Measurements from ENCODE around the gene PLCB2.
A peak's percentile ranks its signal among the peaks of the same experiment; 100 is the strongest.

Gene PLCB2

DNA sequence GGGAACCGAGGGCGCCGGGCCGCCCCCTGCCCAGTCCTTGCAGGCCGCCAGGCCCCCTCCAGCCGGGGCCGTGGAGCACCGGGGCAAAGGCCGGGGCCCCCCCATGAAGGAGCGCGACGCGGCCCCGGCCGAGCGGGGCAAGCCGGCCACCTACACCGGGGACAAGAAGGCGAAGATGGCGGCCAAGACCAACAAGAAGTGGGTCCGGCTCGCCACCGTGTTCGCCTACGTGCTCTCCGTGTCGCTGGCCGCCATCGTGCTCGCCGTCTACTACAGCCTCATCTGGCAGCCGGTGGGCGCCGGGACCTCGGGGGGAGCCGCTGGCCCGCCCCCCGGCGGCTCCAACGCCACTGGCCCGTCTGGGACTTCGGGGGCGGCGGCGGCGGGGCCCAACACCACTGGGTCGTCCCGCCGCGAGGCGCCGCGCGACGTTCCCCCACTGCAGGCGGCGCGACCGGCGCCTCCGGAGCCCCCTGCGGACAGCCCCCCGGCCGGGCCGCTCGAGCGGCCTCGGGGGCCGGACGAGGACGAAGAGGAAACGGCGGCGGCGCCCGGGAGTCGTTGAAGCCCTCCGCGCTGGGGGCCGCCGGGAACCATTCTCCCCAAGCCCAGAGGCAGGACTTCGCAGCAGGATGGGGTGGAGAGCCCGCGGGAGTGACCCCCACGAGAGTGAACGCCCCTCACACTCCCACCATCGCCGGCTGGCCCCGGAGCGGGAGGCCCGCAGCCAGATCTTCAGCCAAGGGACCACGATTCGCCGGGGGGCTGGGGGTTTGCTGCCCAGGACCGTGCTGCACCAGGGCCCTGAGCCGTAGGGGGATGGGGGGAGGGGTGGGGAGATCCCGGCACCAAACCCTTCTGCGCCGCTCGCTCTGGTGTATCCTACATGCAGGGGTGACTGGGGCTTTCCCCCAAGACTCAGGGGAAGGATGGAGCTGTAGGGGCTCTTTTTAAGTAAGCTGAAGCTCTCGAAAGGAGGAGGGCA is 16.5 kb upstream of the PLCB2 start:
- peak overlapping the region; percentile 63 for H3K4me3 ChIP-seq (ENCODE audit: extremely low read depth, insufficient read depth, low read length, poor library complexity, severe bottlenecking)
- H3K9me3 ChIP-seq (ENCODE audit: control insufficient read depth, low read length) = no peaks in the 10 kb centered on the region
- no peaks in the 10 kb centered on the region for H3K36me3 ChIP-seq (ENCODE audit: control insufficient read depth, insufficient read depth, low read length)
- WGBS, 2 experiments (ENCODE audit: insufficient coverage in 2 of 2) = 0% methylated on average over 68 to 87 of the region's 101 CpGs
- peaks cover 55% of the 10 kb centered on the region for H3K4me1 ChIP-seq (ENCODE audit: control insufficient read depth, insufficient read depth, low read length, poor library complexity, severe bottlenecking)
- H3K27ac ChIP-seq (ENCODE audit: low read depth, low read length, severe bottlenecking) = no peak overlapping the region

DNA sequence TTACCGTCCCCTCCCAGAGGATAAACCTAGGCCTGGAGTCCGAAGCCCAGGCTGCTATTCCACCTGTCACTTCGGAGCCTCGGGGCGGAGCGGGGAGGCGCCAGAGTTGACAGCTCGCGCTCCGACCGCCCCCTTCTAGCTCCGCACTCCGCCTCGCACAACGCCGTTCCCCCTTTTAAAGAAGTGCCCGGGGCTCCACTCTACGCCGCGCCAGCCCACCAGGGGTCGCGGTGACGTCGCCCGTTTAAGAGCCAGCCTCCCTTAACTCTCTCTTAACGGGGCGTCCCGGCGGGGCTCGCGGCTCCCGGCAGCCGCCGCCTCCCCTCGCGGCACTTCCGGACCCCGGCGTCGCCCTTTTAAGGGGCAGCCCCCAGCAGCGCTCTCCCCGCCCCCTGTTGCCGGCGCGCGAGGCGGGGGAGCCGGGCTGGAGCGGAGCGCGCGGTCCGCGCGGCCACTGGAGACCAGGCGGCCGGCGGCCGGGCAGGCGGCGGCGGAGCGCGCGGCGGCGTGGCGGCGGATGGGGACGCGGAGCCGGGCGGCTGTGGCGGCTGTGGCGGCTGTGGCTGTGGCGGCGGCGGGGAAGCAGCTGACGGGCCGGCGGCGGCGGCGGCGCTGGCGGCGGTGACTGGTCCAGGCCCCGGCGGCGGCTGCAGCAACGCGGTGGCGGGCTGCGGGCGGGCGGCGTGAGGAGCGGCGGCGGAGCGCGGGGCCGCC is 15.7 kb upstream of the PLCB2 start, which contains the start of gene INAFM2:
INAFM2 (plus strand) TSS at position 454 of the 714 bp plus-strand sequence. CDS start 364 bp downstream, outside the sequence.
- no peaks in the 10 kb centered on the region for H3K9me3 ChIP-seq (ENCODE audit: control insufficient read depth, low read length)
- WGBS, 2 experiments (ENCODE audit: insufficient coverage in 2 of 2) = 0 to 1% methylated on average over 61 to 73 of the region's 103 CpGs
- peaks cover 47% of the 10 kb centered on the region for H3K4me1 ChIP-seq (ENCODE audit: control insufficient read depth, insufficient read depth, low read length, poor library complexity, severe bottlenecking)
- no peaks in the 10 kb centered on the region for H3K36me3 ChIP-seq (ENCODE audit: control insufficient read depth, insufficient read depth, low read length)
- H3K4me3 ChIP-seq (ENCODE audit: extremely low read depth, insufficient read depth, low read length, poor library complexity, severe bottlenecking) = peak within 1 kb of the TSS; percentile 63
- H3K27ac ChIP-seq (ENCODE audit: low read depth, low read length, severe bottlenecking) = peak within 1 kb of the TSS; percentile 10

DNA sequence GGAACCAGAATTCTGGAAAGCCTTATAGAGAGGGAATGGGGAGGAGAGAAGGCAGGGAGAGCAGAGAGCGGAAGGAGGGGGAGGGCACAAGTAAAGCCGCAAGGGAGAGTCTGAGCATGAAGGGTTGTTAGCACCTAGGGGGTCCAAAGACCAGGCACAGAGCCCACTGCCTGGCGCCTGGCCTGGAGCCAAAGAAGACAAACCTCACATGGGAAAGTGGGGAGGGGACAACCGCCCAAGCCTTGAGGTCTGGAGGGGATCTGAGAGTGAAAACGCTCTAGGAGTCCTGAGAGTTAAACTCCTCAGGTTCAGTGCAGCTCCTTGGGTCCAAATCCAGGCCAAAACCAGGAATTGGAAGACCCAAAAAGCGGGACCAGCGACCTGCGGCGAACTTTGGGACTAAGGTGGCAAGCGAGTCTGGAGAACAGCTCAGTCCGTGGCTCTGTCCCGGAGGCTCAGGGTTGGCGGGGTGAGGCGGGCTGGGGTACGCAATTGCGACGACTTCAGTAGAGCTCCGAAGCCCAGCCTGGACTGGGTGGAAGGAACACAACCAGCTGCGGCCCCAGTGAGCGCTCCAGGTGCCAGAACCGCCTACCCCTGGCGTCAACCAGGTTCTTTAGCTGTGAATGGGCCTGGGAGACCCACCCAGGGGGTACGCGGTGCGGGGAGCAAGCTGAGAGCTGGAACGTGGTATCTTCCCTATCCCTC is 14.9 kb upstream of the PLCB2 start:
- whole genome bisulfite sequencing, 2 experiments (ENCODE audit: insufficient coverage in 2 of 2) = 9% methylated on average over 25 to 26 of the region's 26 CpGs
- Histone ChIP-seq H3K27ac (ENCODE audit: low read depth, low read length, severe bottlenecking) (peak overlapping the region; percentile 10), H3K36me3 (ENCODE audit: control insufficient read depth, insufficient read depth, low read length) (no peaks in the 10 kb centered on the region), H3K9me3 (ENCODE audit: control insufficient read depth, low read length) (no peaks in the 10 kb centered on the region), H3K4me3 (ENCODE audit: extremely low read depth, insufficient read depth, low read length, poor library complexity, severe bottlenecking) (peak overlapping the region; percentile 27), H3K4me1 (ENCODE audit: control insufficient read depth, insufficient read depth, low read length, poor library complexity, severe bottlenecking) (peaks cover 41% of the 10 kb centered on the region)

DNA sequence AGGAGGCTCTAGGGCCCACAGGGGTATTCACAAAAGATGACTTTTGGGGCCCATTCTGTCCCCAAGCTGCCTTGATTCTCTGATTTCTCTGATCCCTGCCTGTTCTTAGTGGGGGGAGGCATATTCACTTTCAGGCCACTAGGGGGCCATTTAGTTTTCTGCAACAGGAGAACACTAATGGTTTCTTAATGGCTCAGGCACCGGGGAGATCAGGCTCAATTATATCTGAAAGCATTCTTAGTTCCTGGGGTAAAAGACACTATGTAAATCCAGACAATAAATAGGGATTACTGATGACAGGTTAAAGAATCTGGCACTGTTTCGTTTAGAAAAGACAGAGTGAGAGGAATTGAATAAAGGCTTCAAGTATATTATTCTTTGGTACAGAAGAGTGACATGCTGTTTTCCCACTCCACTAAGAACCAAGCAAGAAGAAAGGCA is 13.2 kb upstream of the PLCB2 start:
- H3K4me3 ChIP-seq (ENCODE audit: extremely low read depth, insufficient read depth, low read length, poor library complexity, severe bottlenecking) = no peak overlapping the region
- H3K27ac ChIP-seq (ENCODE audit: low read depth, low read length, severe bottlenecking) = no peak overlapping the region
- H3K36me3 ChIP-seq (ENCODE audit: control insufficient read depth, insufficient read depth, low read length) = no peaks in the 10 kb centered on the region
- H3K4me1 ChIP-seq (ENCODE audit: control insufficient read depth, insufficient read depth, low read length, poor library complexity, severe bottlenecking) = peaks cover 24% of the 10 kb centered on the region
- H3K9me3 ChIP-seq (ENCODE audit: control insufficient read depth, low read length) = no peaks in the 10 kb centered on the region
- 0% methylated on average over 1 of the region's 2 CpGs for WGBS, 2 experiments (ENCODE audit: insufficient coverage in 2 of 2)

DNA sequence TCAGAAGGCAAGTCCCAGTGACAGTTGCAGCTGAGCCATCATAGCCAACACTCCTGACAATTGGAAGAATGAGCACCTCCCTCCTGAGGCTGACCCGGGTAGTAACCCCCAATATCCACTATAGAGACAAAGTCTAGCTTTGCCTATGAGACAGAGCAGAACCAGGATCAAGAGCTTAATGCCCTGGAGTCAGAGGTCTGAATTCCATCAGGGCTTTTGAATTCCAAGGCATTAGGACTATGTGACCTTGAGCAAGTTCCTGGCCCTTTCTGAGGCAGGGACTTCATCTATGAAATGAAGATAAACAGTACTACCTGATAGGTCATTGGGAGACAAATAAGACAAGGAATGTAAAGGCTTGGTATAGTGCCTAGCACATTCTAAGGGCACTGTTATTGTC is 12.7 kb upstream of the PLCB2 start:
- no peak overlapping the region for H3K27ac ChIP-seq (ENCODE audit: low read depth, low read length, severe bottlenecking)
- H3K4me1 ChIP-seq (ENCODE audit: control insufficient read depth, insufficient read depth, low read length, poor library complexity, severe bottlenecking) = peaks cover 22% of the 10 kb centered on the region
- WGBS, 2 experiments (ENCODE audit: insufficient coverage in 2 of 2) = 88 to 90% methylated on average over 1 of the region's 1 CpG
- no peak overlapping the region for H3K4me3 ChIP-seq (ENCODE audit: extremely low read depth, insufficient read depth, low read length, poor library complexity, severe bottlenecking)
- H3K36me3 ChIP-seq (ENCODE audit: control insufficient read depth, insufficient read depth, low read length) = no peaks in the 10 kb centered on the region
- no peaks in the 10 kb centered on the region for H3K9me3 ChIP-seq (ENCODE audit: control insufficient read depth, low read length)

DNA sequence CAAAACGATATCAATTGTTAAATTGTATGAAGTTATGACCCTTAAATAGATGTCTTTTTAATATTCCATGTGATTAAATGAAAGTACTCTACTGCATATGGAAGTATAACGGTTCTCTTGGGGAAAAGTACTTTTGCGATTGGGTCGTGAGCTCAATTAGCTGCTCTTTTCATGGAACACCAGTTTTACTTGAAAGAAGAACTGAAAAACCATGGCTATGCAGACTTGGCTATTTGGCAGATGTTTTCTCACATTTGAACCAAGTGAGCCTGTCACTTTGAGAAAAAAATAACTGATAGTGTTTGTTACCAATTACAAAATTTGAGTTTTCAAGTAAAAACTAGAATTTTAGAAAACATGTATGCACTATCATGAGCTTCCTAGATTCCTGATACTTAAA is 9.8 kb upstream of the PLCB2 start:
- Histone ChIP-seq H3K4me1 (ENCODE audit: control insufficient read depth, insufficient read depth, low read length, poor library complexity, severe bottlenecking) (peaks cover 31% of the 10 kb centered on the region), H3K36me3 (ENCODE audit: control insufficient read depth, insufficient read depth, low read length) (no peaks in the 10 kb centered on the region), H3K27ac (ENCODE audit: low read depth, low read length, severe bottlenecking) (no peak overlapping the region), H3K9me3 (ENCODE audit: control insufficient read depth, low read length) (no peaks in the 10 kb centered on the region), H3K4me3 (ENCODE audit: extremely low read depth, insufficient read depth, low read length, poor library complexity, severe bottlenecking) (no peak overlapping the region)
- WGBS, 2 experiments (ENCODE audit: insufficient coverage in 2 of 2) = 80 to 88% methylated on average over 3 of the region's 4 CpGs

DNA sequence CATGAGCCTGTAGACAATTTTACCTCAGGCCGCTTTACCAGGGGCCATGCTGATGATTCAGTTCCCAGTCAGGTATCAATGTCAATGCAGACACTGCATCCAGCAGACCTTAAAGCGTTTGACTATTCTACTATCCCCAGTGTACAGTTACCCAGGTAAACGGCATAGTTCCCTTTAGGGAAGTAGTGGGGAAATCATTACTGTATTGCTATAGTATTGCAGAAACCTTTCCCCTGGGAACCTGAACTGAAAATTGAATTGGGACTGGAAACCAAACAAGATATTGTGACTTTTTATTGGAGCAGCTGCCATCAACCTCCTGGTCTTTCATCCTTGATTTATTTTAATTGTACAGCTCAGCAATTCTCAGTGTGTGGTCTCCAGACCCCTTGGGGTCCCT is 9.2 kb upstream of the PLCB2 start:
- Histone ChIP-seq H3K27ac (ENCODE audit: low read depth, low read length, severe bottlenecking) (no peak overlapping the region), H3K4me1 (ENCODE audit: control insufficient read depth, insufficient read depth, low read length, poor library complexity, severe bottlenecking) (peaks cover 24% of the 10 kb centered on the region), H3K36me3 (ENCODE audit: control insufficient read depth, insufficient read depth, low read length) (no peaks in the 10 kb centered on the region), H3K9me3 (ENCODE audit: control insufficient read depth, low read length) (no peaks in the 10 kb centered on the region), H3K4me3 (ENCODE audit: extremely low read depth, insufficient read depth, low read length, poor library complexity, severe bottlenecking) (no peak overlapping the region)
- 100% methylated on average over 1 to 2 of the region's 3 CpGs for WGBS, 2 experiments (ENCODE audit: insufficient coverage in 2 of 2)

DNA sequence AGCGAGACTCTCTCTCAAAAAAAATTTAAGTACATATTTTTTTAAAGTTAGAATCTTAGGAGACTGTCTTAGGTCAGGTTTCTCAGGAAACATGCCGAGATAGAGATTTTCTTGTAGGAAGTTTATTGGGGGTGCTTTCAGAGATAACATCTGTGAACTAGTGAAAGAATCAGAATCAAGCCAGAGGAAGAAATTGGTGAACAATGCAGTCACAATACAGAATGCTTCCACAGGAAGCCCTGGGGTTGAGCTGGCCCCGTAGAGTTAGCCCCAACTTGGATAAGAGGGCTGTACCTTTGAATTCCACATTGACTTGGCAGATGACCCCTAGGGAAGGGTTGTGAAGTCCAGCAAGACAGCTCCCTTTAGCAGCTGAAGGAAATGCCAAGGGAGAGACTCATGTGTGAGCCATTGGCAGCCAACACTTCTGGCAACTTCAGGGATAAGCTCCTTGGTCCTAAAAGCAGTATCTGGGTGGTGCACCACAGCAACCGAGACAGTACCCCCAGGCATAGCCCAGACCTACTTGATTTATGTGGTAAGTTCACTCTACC is 7.1 kb upstream of the PLCB2 start:
- WGBS, 2 experiments (ENCODE audit: insufficient coverage in 2 of 2) = 83 to 91% methylated on average over 2 of the region's 4 CpGs
- H3K9me3 ChIP-seq (ENCODE audit: control insufficient read depth, low read length) = no peaks in the 10 kb centered on the region
- no peaks in the 10 kb centered on the region for H3K36me3 ChIP-seq (ENCODE audit: control insufficient read depth, insufficient read depth, low read length)
- H3K4me1 ChIP-seq (ENCODE audit: control insufficient read depth, insufficient read depth, low read length, poor library complexity, severe bottlenecking) = peaks cover 18% of the 10 kb centered on the region
- no peak overlapping the region for H3K27ac ChIP-seq (ENCODE audit: low read depth, low read length, severe bottlenecking)
- H3K4me3 ChIP-seq (ENCODE audit: extremely low read depth, insufficient read depth, low read length, poor library complexity, severe bottlenecking) = no peak overlapping the region

DNA sequence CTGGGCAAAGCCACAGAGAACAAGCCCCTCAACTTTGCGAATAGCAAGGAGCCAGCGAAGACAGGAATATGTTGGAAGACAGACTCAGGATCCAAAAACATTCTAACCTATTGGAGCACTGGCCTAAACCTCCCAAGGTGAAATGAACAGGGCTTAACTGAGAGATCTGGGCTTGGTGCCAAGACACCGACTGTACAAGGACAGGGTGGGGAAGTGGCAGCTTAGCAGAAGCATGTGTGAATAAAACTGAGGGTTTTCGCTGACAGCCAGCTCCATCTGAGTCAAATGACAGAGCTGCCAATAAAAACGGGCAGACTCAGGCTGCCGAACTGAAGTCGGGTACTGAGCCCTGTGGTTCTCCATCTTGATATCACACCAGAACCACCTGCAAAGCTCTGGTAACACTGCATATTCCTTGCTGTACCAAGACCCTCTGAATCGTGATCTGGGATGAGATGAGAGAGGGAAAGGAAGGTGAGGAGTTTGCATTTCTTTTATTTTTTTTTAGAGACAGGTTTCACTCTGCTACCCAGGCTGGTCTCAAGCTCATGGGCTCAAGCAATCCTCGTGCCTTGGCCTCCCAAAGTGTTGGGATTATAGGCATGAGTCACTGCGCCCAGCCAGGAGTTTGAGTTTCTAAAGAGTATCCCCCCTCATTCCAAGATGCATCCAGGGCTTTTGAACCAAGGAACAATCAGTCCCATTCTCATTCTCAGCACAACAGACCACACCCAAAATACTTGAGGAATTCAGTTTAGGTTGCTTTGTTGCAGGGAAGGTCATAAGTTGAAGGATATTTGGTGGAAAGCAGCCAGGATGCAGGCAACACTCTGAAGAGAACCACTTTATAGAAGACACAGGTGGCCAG is 6.0 kb upstream of the PLCB2 start:
- 70 to 89% methylated on average over 7 of the region's 10 CpGs for WGBS, 2 experiments (ENCODE audit: insufficient coverage in 2 of 2)

More for the DNA sequence above, 6.0 kb upstream of the PLCB2 start:
- H3K4me1 ChIP-seq (ENCODE audit: control insufficient read depth, insufficient read depth, low read length, poor library complexity, severe bottlenecking) = peaks cover 29% of the 10 kb centered on the region
- no peak overlapping the region for H3K4me3 ChIP-seq (ENCODE audit: extremely low read depth, insufficient read depth, low read length, poor library complexity, severe bottlenecking)
- no peaks in the 10 kb centered on the region for H3K36me3 ChIP-seq (ENCODE audit: control insufficient read depth, insufficient read depth, low read length)
- no peaks in the 10 kb centered on the region for H3K9me3 ChIP-seq (ENCODE audit: control insufficient read depth, low read length)
- no peak overlapping the region for H3K27ac ChIP-seq (ENCODE audit: low read depth, low read length, severe bottlenecking)

Data from mesodermal cell (in vitro differentiated cells).